Activated CD4-positive, alpha-beta T cell treated with anti-CD3 and anti-CD28 coated beads for 24 hours (primary cell): ENCODE results near the gene THAP3.
"Not testable (repeated sequence)": the region's sequence is repeated elsewhere in the genome, so short reads cannot be mapped to it uniquely, and the experiment has no call there.

Source experiments
- DNase-seq, 2 donors: peaks; one replicate each; pipeline ENCODE4 v3.0.0-alpha.2; 2020; ENCODE audit warnings: low read depth in 2 of 2

Gene THAP3

GRCh38 chr1:6635161-6635909 lies 10.7 kb downstream of the THAP3 start:
- DNase-seq: no peak

- DNase-seq: no peak
Observed at GRCh38 chr1:6635910-6636760, 11.5 kb downstream of the THAP3 start.

- DNase-seq: not testable (repeated sequence)
Observed at GRCh38 chr1:6636778-6637177, 12.1 kb downstream of the THAP3 start.

DNA sequence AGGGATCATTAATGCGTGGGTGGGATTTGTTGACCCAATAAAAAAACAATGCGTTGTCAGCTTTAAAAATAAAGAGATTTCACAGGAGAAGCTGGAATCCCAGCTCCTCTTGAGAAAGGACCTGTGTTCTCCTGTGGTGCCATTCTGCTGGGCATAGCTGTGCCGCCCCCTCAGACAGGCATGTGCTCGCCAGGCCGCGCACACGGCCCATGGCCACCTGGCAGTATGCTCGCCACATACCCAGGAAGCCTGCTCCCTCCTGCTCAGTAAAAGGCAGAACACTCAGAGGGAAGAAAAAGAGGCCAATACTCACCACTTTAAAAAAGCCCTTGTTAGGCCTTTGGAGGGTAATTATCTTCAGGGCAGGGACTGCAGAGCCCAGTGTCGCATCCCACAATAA lies 13.1 kb downstream of the THAP3 start:
- DNase-seq: no peak

DNA sequence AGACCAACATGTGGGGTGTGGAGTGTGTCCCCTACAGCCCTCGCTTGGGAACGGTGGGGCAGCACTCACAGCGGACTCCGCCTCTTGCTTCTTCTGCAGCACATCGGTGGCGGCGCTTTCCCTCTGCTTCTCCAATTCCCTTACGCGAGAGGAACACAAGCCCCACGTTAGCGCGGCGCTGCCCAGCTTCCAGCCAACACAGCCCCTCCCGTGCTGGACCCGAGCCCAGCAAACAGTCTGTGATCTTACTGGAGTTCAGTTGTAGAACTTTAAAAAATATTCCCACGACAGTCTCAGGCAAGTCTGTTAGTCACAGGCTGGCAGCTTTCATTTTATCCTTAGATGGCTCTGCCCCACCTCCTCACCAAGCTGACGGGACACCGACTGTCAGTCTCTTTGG lies 13.6 kb downstream of the THAP3 start:
- DNase-seq: no peak

DNA sequence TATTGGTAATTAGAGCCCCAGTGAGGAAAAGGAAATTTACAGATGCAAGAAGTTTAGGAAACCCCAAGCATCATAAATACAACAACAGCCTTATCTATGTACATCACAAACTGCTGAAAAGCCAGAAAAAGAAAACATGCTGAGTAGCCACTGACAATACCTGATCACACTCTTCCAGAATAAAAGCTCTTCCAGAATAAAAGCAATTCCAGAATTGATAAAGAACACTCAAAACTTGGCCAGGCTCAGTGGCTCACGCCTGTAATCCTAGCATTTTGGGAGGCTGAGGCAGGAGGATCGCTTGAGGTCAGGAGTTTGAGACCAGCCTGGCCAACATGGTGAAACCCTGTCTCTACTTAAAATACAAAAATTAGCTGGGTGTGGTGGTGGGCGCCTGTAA lies 16.2 kb downstream of the THAP3 start:
- DNase-seq: not testable (repeated sequence)

DNA sequence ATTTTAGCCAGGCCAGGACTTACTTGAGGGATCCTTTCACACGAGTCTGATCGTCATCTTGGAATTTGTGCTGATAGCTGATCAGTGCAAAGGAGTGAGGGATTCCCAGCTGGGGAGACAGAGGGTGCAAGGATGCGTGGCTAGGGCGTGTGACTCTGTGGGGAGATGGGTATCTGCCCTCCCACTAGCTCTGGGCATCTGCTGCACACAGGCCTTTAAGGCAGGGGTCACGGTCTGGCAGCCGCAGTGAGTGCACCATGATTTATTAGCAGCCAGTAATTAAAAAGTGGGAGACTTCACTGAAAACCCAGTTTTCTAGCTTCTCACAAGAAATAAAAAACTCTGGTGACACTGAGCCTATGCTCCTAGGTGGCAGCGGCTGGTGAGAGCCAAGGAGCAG lies 20.4 kb downstream of the THAP3 start:
- DNase-seq: no peak

DNA sequence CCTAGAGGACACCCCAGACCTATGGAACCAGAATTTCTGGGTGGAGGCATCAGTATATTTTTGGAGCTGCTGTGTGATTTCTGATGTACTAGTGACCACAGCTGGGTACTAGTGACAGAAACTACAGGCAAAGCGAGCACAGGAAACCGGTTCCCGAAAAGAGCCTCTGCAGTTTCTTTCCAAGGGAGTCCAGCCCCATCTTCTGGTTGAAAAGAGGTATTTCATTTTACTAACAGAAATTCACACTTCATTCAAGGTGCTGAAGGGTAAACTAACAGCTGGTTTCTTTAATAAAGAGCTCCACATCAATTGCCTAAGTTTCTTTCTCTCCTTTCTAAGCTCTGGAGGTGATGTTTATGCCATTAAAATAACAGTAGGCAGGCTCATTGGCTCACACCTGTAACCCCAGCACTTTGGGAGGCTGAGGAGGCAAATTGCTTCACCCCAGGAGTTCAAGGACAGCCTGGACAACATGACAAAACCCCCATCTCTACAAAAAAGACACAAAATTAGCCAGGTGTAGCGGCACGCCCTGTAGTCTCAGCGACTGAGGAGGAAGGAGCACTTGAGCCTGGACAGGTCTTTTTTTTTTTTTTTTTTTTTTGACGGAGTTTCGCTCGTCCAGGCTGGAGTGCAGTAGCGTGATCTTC lies 22.0 kb downstream of the THAP3 start:
- DNase-seq: no peak

GRCh38 chr1:6648556-6648955 lies 23.9 kb downstream of the THAP3 start:
- DNase-seq: no peak

GRCh38 chr1:6651909-6652308 lies 27.2 kb downstream of the THAP3 start:
- no peak for DNase-seq

DNA sequence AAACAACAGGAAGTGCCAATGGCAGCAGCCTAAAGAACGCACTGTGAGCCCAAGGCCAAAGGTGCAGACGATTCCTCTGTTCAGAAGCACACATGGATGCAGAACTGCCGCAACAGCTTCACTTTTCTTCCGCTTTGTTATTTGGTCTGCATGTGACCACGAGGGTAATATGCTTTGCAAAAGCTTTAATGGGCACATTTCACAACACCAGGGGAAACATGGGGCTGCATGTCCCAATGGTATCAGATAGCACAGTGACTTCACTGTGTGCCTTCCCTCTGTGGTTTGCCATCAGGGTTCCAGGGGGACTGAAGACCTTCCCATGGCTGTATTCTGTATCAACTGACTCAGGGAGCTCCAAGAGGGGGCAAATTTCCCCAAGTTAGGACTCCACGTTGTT lies 28.3 kb downstream of the THAP3 start:
- no peak for DNase-seq

GRCh38 chr1:6653436-6654290 lies 29.0 kb downstream of the THAP3 start:
- no peak for DNase-seq

- no peak for DNase-seq
Observed at GRCh38 chr1:6657138-6657537, 32.5 kb downstream of the THAP3 start.

- no peak for DNase-seq
Observed at GRCh38 chr1:6658359-6659060, 33.8 kb downstream of the THAP3 start.

- DNase-seq: no peak
Observed at GRCh38 chr1:6660415-6661049, 35.9 kb downstream of the THAP3 start.

GRCh38 chr1:6662468-6662867 lies 37.8 kb downstream of the THAP3 start:
- not testable (repeated sequence) for DNase-seq

- no peak for DNase-seq
Observed at GRCh38 chr1:6666696-6667095, 42.0 kb downstream of the THAP3 start.

GRCh38 chr1:6667139-6667538 lies 42.5 kb downstream of the THAP3 start:
- no peak for DNase-seq

GRCh38 chr1:6668503-6668902 lies 43.8 kb downstream of the THAP3 start:
- no peak for DNase-seq

GRCh38 chr1:6672558-6672957 lies 47.9 kb downstream of the THAP3 start:
- DNase-seq: no peak
